Measurements from ENCODE around the gene TMEM109. TPM values are rescaled to one million over a fixed set of nuclear protein-coding genes. Genes with fewer than 3 reads are reported as not detected.
"Not testable (repeated sequence)": the region's sequence is repeated elsewhere in the genome, so short reads cannot be mapped to it uniquely, and the experiment has no call there.

Gene TMEM109
- total and polyA plus RNA-seq, 2 experiments from 2014 or later = 35.9 to 95.2 TPM

GRCh38 chr11:60906132-60906972 lies 7.6 kb upstream of the TMEM109 start, which contains the start of gene PRPF19:
PRPF19 (minus strand) TSS chr11:60906585; CDS start chr11:60906382, 203 bp downstream.
- peaks cover 14% of the 10 kb centered on the region for H3K4me1 ChIP-seq (ENCODE audit: insufficient read depth)
- H4K20me1 ChIP-seq (ENCODE audit: insufficient read depth) = peaks cover 8% of the 10 kb centered on the region; the same call in 1 of the 2 replicates
- peaks cover 44% of the 10 kb centered on the region for H3K79me2 ChIP-seq (ENCODE audit: insufficient read depth)
- peak within 1 kb of the TSS; percentile 99 for H3K4me2 ChIP-seq (ENCODE audit: unreplicated experiment)
- TF ChIP-seq EZH2phosphoT487 (IDR thresholded peaks at IDR 0.05; ENCODE audit: insufficient read depth, low read depth) (no peak), EZH2 (IDR thresholded peaks at IDR 0.05; ENCODE audit: insufficient read depth, poor library complexity, severe bottlenecking) (no peak)
- no peaks in the 10 kb centered on the region for H3K9me3 ChIP-seq (ENCODE audit: low read depth)
- peak within 1 kb of the TSS; percentile 92 for H3K4me3 ChIP-seq
- in situ Hi-C loops (cut with MboI) = no loop called here
- WGBS, 2 experiments (ENCODE audit: low coverage in 1 of 2, low lambda C conversion rate in 2 of 2, missing lambda C conversion rate in 2 of 2) = 1% methylated on average over 64 to 70 of the region's 75 CpGs
- DNase-seq = peak; percentile 97
- peak within 1 kb of the TSS; percentile 89 for H3K27ac ChIP-seq
- H2AFZ ChIP-seq = peak within 1 kb of the TSS; percentile 91
- peak within 1 kb of the TSS; percentile 97 for H3K9ac ChIP-seq
- no peaks in the 10 kb centered on the region for H3K9me2 ChIP-seq (ENCODE audit: insufficient read depth)
- no peaks in the 10 kb centered on the region; the same call in 1 of the 2 replicates for H3K27me3 ChIP-seq (replicated peaks; ENCODE audit: insufficient read depth)
- peaks cover 11% of the 10 kb centered on the region for H3F3A ChIP-seq (ENCODE audit: insufficient read depth)
- H3K36me3 ChIP-seq (ENCODE audit: low read depth) = peaks cover 10% of the 10 kb centered on the region

- WGBS, 2 experiments (ENCODE audit: low coverage in 1 of 2, low lambda C conversion rate in 2 of 2, missing lambda C conversion rate in 2 of 2) = 13 to 21% methylated on average over 1 of the region's 1 CpG
- no peak for TF ChIP-seq EZH2 (IDR thresholded peaks at IDR 0.05; ENCODE audit: insufficient read depth, poor library complexity, severe bottlenecking)
- no peak for TF ChIP-seq EZH2phosphoT487 (IDR thresholded peaks at IDR 0.05; ENCODE audit: insufficient read depth, low read depth)
- no peaks in the 10 kb centered on the region for H3K36me3 ChIP-seq (ENCODE audit: low read depth)
- peaks cover 14% of the 10 kb centered on the region for H3K4me1 ChIP-seq (ENCODE audit: insufficient read depth)
- no peak overlapping the region for H3K27ac ChIP-seq
- H4K20me1 ChIP-seq (ENCODE audit: insufficient read depth) = 0 out of 2 replicates have a peak, but pooled peaks cover 8% of the 10 kb centered on the region
- H3K9me3 ChIP-seq (ENCODE audit: low read depth) = no peaks in the 10 kb centered on the region
- no peak overlapping the region for H3K4me3 ChIP-seq
- no peak overlapping the region for H2AFZ ChIP-seq
- H3F3A ChIP-seq (ENCODE audit: insufficient read depth) = peaks cover 14% of the 10 kb centered on the region
- no peak for DNase-seq
- H3K79me2 ChIP-seq (ENCODE audit: insufficient read depth) = peaks cover 22% of the 10 kb centered on the region
- H3K9ac ChIP-seq = no peak overlapping the region
- H3K27me3 ChIP-seq (replicated peaks; ENCODE audit: insufficient read depth) = no peaks in the 10 kb centered on the region; the same call in 1 of the 2 replicates
- in situ Hi-C loops (cut with MboI) = no loop called here
- no peak overlapping the region for H3K4me2 ChIP-seq (ENCODE audit: unreplicated experiment)
- H3K9me2 ChIP-seq (ENCODE audit: insufficient read depth) = no peaks in the 10 kb centered on the region
Observed at GRCh38 chr11:60908803-60909202, 5.2 kb upstream of the TMEM109 start.

- H3K27ac ChIP-seq; in situ Hi-C loops (cut with MboI); H3K9me2 ChIP-seq (ENCODE audit: insufficient read depth); H3K9me3 ChIP-seq (ENCODE audit: low read depth); H3K27me3 ChIP-seq (replicated peaks; ENCODE audit: insufficient read depth); H2AFZ ChIP-seq; H3K36me3 ChIP-seq (ENCODE audit: low read depth); DNase-seq; H4K20me1 ChIP-seq (ENCODE audit: insufficient read depth); H3K4me3 ChIP-seq; H3K4me2 ChIP-seq (ENCODE audit: unreplicated experiment); H3K9ac ChIP-seq: not testable (repeated sequence)
- Histone ChIP-seq H3K79me2 (ENCODE audit: insufficient read depth) (peaks cover 12% of the 10 kb centered on the region), H3F3A (ENCODE audit: insufficient read depth) (peaks cover 14% of the 10 kb centered on the region), H3K4me1 (ENCODE audit: insufficient read depth) (peaks cover 12% of the 10 kb centered on the region)
- 25 to 26% methylated on average over 3 of the region's 3 CpGs for whole genome bisulfite sequencing, 2 experiments (ENCODE audit: low coverage in 1 of 2, low lambda C conversion rate in 2 of 2, missing lambda C conversion rate in 2 of 2)
Observed at GRCh38 chr11:60909680-60910280, 4.2 kb upstream of the TMEM109 start.

GRCh38 chr11:60910281-60910687 lies 3.7 kb upstream of the TMEM109 start:
- in situ Hi-C loops (cut with MboI) = no loop called here
- no peak for DNase-seq
- H3K4me3 ChIP-seq = no peak overlapping the region
- H3K27ac ChIP-seq = no peak overlapping the region
- H4K20me1 ChIP-seq (ENCODE audit: insufficient read depth) = no peaks in the 10 kb centered on the region
- H3F3A ChIP-seq (ENCODE audit: insufficient read depth) = peaks cover 11% of the 10 kb centered on the region
- no peak overlapping the region for H2AFZ ChIP-seq
- H3K9me2 ChIP-seq (ENCODE audit: insufficient read depth) = no peaks in the 10 kb centered on the region
- H3K9ac ChIP-seq = no peak overlapping the region
- no peak overlapping the region for H3K4me2 ChIP-seq (ENCODE audit: unreplicated experiment)
- TF ChIP-seq EZH2phosphoT487 (IDR thresholded peaks at IDR 0.05; ENCODE audit: insufficient read depth, low read depth) (no peak), EZH2 (IDR thresholded peaks at IDR 0.05; ENCODE audit: insufficient read depth, poor library complexity, severe bottlenecking) (no peak)
- H3K9me3 ChIP-seq (ENCODE audit: low read depth) = no peaks in the 10 kb centered on the region
- whole genome bisulfite sequencing, 2 experiments (ENCODE audit: low coverage in 1 of 2, low lambda C conversion rate in 2 of 2, missing lambda C conversion rate in 2 of 2) = 24 to 25% methylated on average over 3 of the region's 3 CpGs
- H3K36me3 ChIP-seq (ENCODE audit: low read depth) = no peaks in the 10 kb centered on the region
- H3K79me2 ChIP-seq (ENCODE audit: insufficient read depth) = peaks cover 7% of the 10 kb centered on the region
- no peaks in the 10 kb centered on the region; the same call in 1 of the 2 replicates for H3K27me3 ChIP-seq (replicated peaks; ENCODE audit: insufficient read depth)
- peaks cover 10% of the 10 kb centered on the region for H3K4me1 ChIP-seq (ENCODE audit: insufficient read depth)

Data from GM23248 (cell line).